SK-N-MC (cell line): Measurements from ENCODE around the gene TIMM44.
"Not testable (repeated sequence)": the region's sequence is repeated elsewhere in the genome, so short reads cannot be mapped to it uniquely, and the experiment has no call there.

Experiments
- DNase-seq: peaks from one replicate; pipeline ENCODE4 v3.0.0-alpha.2; 2011; ENCODE audit warnings: low read depth, low spot score
- H3K27ac ChIP-seq: fragments of 200-600 bp; sonication (generic); 2 replicates; pipeline ENCODE4 v1.5.1; 2016; ENCODE audit warnings: mixed run types
- H3K36me3 ChIP-seq: fragments of 200-600 bp; sonication (generic); 2 replicates; pipeline ENCODE4 v1.6.1; 2017; ENCODE audit warnings: antibody characterized with exemption, low read length, mixed read lengths; ENCODE audit not compliant: insufficient read depth
- H3K4me3 ChIP-seq: fragments of 200-600 bp; sonication (generic); 2 replicates; pipeline ENCODE4 v1.5.1; 2016
- H3K9ac ChIP-seq: fragments of 200-600 bp; sonication (generic); 2 replicates; pipeline ENCODE4 v1.8.0; 2017; ENCODE audit warnings: mixed run types, mixed read lengths; ENCODE audit not compliant: insufficient read length
- H3K9me3 ChIP-seq: fragments of 200-600 bp; sonication (generic); 2 replicates; pipeline ENCODE4 v1.6.1; 2017; ENCODE audit warnings: low read depth, mild to moderate bottlenecking, antibody characterized with exemption, low read length, moderate library complexity, mixed read lengths
- EZH2 ChIP-seq: fragments of 200-600 bp; sonication (generic); IDR thresholded peaks from one replicate; pipeline ENCODE4 v1.6.1; 2017; ENCODE audit warnings: antibody characterized with exemption
- FOXP2 ChIP-seq: optimal IDR thresholded peaks from 2 replicates; pipeline ENCODE3; 2011; ENCODE audit warnings: mild to moderate bottlenecking, moderate library complexity; ENCODE audit not compliant: insufficient read depth; ENCODE audit errors: extremely low read length, control extremely low read depth
- POLR2AphosphoS5 ChIP-seq: IDR thresholded peaks from 2 replicates; pipeline ENCODE4 v1.6.1; 2012; ENCODE audit warnings: mild to moderate bottlenecking, low read depth, low read length, borderline replicate concordance

Gene TIMM44

GRCh38 chr19:7898967-7899366, 44.5 kb downstream of the TIMM44 start:
- H3K27ac ChIP-seq, result no peak overlapping the region

GRCh38 chr19:7897292-7897691, 46.2 kb downstream of the TIMM44 start:
- no peak overlapping the region for H3K9ac ChIP-seq
- no peak overlapping the region for H3K4me3 ChIP-seq
- no peak for DNase-seq
- H3K36me3 ChIP-seq, result no peaks in the 10 kb centered on the region
- no peaks in the 10 kb centered on the region for H3K9me3 ChIP-seq
- H3K27ac ChIP-seq, result no peak overlapping the region
- no peak for TF ChIP-seq FOXP2
- TF ChIP-seq POLR2AphosphoS5, result no peak
- TF ChIP-seq EZH2, result no peak

More at GRCh38 chr19:7898967-7899366, 44.5 kb downstream of the TIMM44 start:
- no peak for TF ChIP-seq POLR2AphosphoS5
- no peak for TF ChIP-seq FOXP2
- TF ChIP-seq EZH2, result no peak
- Histone ChIP-seq H3K36me3 (no peaks in the 10 kb centered on the region), H3K9me3 (no peaks in the 10 kb centered on the region), H3K4me3 (no peak overlapping the region), H3K9ac (no peak overlapping the region)
- no peak for DNase-seq

- TF ChIP-seq POLR2AphosphoS5 (no peak), FOXP2 (no peak), EZH2 (no peak)
- Histone ChIP-seq H3K9me3 (no peaks in the 10 kb centered on the region), H3K4me3 (no peak overlapping the region), H3K36me3 (no peaks in the 10 kb centered on the region), H3K27ac (no peak overlapping the region), H3K9ac (no peak overlapping the region)
- DNase-seq, result no peak
These were observed 47.9 kb downstream of the TIMM44 start for GRCh38 chr19:7895565-7895964.

- Histone ChIP-seq H3K9me3 (no peaks in the 10 kb centered on the region), H3K27ac (no peak overlapping the region), H3K4me3 (no peak overlapping the region), H3K36me3 (no peaks in the 10 kb centered on the region), H3K9ac (no peak overlapping the region)
- TF ChIP-seq POLR2AphosphoS5, result no peak
- TF ChIP-seq FOXP2, result no peak
- TF ChIP-seq EZH2, result no peak
- DNase-seq, result no peak
These were observed 48.7 kb downstream of the TIMM44 start for GRCh38 chr19:7894612-7895309.

- not testable (repeated sequence) for H3K9me3 ChIP-seq, H3K27ac ChIP-seq, H3K4me3 ChIP-seq, DNase-seq, H3K36me3 ChIP-seq, H3K9ac ChIP-seq
These were observed 49.9 kb downstream of the TIMM44 start for GRCh38 chr19:7893362-7894101.

- Histone ChIP-seq H3K4me3 (peak overlapping the region; percentile 75), H3K27ac (no peak overlapping the region), H3K9me3 (no peaks in the 10 kb centered on the region), H3K36me3 (no peaks in the 10 kb centered on the region), H3K9ac (peak overlapping the region; percentile 55)
- TF ChIP-seq POLR2AphosphoS5, result no peak
- no peak for TF ChIP-seq EZH2
- TF ChIP-seq FOXP2, result no peak
- DNase-seq, result no peak
These were observed 54.6 kb downstream of the TIMM44 start for GRCh38 chr19:7888826-7889217.

- H3K27ac ChIP-seq, result no peak within 1 kb of the TSS
- H3K9ac ChIP-seq, result peak within 1 kb of the TSS; percentile 55
- DNase-seq, result no peak
- H3K9me3 ChIP-seq, result no peaks in the 10 kb centered on the region
- TF ChIP-seq POLR2AphosphoS5, result no peak; the same call in 1 of the 2 replicates
- H3K4me3 ChIP-seq, result peak within 1 kb of the TSS; percentile 75
- no peaks in the 10 kb centered on the region for H3K36me3 ChIP-seq
These were observed 55.2 kb downstream of the TIMM44 start, which contains the start of gene LRRC8E for GRCh38 chr19:7888145-7888825. LRRC8E (plus strand) TSS chr19:7888510; CDS start chr19:7895604, 7,094 bp downstream.

- TF ChIP-seq FOXP2 (no peak), EZH2 (no peak), POLR2AphosphoS5 (no peak)
- H3K9ac ChIP-seq, result no peak overlapping the region
These were observed 55.9 kb downstream of the TIMM44 start for GRCh38 chr19:7887408-7888144.

More at GRCh38 chr19:7887408-7888144, 55.9 kb downstream of the TIMM44 start:
- no peak for DNase-seq
- Histone ChIP-seq H3K27ac (no peak overlapping the region), H3K9me3 (no peaks in the 10 kb centered on the region), H3K4me3 (no peak overlapping the region), H3K36me3 (no peaks in the 10 kb centered on the region)
